SKM-1 treated with dmso at 0.1 percent for 144 hours (cell line): Measurements from ENCODE around the gene AMFR.

Source experiments
- DNase-seq: peaks from one replicate; lab custom pipeline; 2025; ENCODE audit not compliant: unreplicated experiment; lab: John Stamatoyannopoulos, UW

Gene AMFR

GRCh38 chr16:56314244-56314850 lies 111.0 kb downstream of the AMFR start:
- DNase-seq, result no peak

DNA sequence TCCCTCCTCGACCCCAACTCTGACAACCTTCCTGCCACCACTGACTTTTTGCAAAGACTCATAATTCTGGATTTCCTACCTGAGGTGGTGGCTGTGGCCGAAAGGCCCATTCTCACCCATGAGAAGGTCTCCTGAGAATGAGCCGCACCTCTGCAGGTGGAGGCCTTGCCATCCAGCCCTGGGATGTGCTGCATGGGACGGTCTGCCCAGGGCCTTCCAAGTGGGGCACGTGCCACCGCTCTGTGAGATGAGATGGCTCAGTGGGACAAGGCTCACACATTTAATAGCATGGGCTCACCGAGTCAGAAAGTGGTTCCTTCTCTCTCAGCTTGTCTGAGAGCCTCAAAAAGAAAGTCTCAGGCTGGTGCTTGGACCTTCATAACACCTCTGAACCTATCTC lies 112.8 kb downstream of the AMFR start:
- DNase-seq, result no peak

GRCh38 chr16:56312028-56312300 lies 113.4 kb downstream of the AMFR start:
- DNase-seq, result no peak
